GM18909 (cell line): ENCODE measurements around the gene SPI1.

Source experiments
- ATAC-seq: cut with Tn5 transposase; IDR thresholded peaks from one replicate; pipeline ENCODE4 v1.9.1; 2021; ENCODE audit warnings: mild to moderate bottlenecking; ENCODE audit not compliant: unreplicated experiment, poor library complexity

Gene SPI1

GRCh38 chr11:47389577-47390421 lies 11.5 kb upstream of the SPI1 start:
- no peak for ATAC-seq

- ATAC-seq = no peak
These were observed 10.6 kb upstream of the SPI1 start for GRCh38 chr11:47388697-47389576.

- no peak for ATAC-seq
These were observed 9.8 kb upstream of the SPI1 start for GRCh38 chr11:47387944-47388696.

- ATAC-seq = no peak
These were observed 6.2 kb upstream of the SPI1 start for GRCh38 chr11:47384498-47384897.

- ATAC-seq = no peak
These were observed 4.7 kb upstream of the SPI1 start for GRCh38 chr11:47383071-47383470.

- ATAC-seq = no peak
These were observed 1.7 kb upstream of the SPI1 start for GRCh38 chr11:47380078-47380477.

GRCh38 chr11:47379317-47379716 lies 970 bp upstream of the SPI1 start:
- no peak for ATAC-seq

- no peak for ATAC-seq
These were observed 456 bp upstream of the SPI1 start for GRCh38 chr11:47378836-47379170.

GRCh38 chr11:47377571-47378009 lies 757 bp downstream of the SPI1 start:
- no peak for ATAC-seq

- ATAC-seq = peak; percentile 31
These were observed 1.6 kb downstream of the SPI1 start for GRCh38 chr11:47376525-47377371.

GRCh38 chr11:47376107-47376524 lies 2.2 kb downstream of the SPI1 start:
- ATAC-seq = no peak

- ATAC-seq = no peak
These were observed 2.7 kb downstream of the SPI1 start for GRCh38 chr11:47375546-47376085.

GRCh38 chr11:47375020-47375419 lies 3.3 kb downstream of the SPI1 start:
- no peak for ATAC-seq

- ATAC-seq = no peak
These were observed 3.7 kb downstream of the SPI1 start for GRCh38 chr11:47374720-47375019.

- ATAC-seq = no peak
These were observed 4.2 kb downstream of the SPI1 start for GRCh38 chr11:47373876-47374719.

GRCh38 chr11:47372422-47372821 lies 5.9 kb downstream of the SPI1 start:
- no peak for ATAC-seq

- ATAC-seq = no peak
These were observed 8.7 kb downstream of the SPI1 start for GRCh38 chr11:47369676-47370075.

GRCh38 chr11:47366020-47366490 lies 12.3 kb downstream of the SPI1 start:
- no peak for ATAC-seq

- no peak for ATAC-seq
These were observed 16.9 kb downstream of the SPI1 start for GRCh38 chr11:47361419-47361818.
